GM18907 (cell line): ENCODE results near the gene PACSIN2.

ENCODE experiments used
- ATAC-seq: cut with Tn5 transposase; IDR thresholded peaks from one replicate; pipeline ENCODE4 v1.9.1; 2021; ENCODE audit warnings: mild to moderate bottlenecking, moderate library complexity; ENCODE audit not compliant: unreplicated experiment

Gene PACSIN2

DNA sequence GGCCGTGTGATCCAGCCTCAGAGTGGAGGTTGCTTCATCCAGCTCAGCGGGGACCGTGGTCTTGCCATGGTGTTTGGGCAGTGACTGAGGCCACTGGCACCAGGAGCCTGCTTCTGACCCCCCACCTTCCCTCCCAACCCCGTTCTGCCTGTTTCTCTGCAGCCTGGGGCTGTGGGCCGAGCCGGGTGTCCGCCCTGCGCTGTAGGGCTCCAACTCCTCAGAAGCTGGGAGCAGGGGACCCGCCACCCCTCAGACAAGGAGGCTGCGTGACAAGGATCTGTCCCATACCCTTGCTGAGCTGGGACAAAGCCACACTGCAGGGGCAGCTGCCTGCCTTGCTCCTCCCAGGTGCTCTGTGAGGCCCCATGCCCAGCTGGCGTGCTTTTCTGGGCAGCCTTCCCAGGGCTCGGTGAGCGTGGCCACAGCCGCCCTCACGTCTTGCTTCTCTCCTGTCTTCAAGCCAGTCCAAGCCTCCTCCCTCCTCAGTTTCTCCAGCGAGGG, 146.1 kb downstream of the PACSIN2 start:
- ATAC-seq: no peak

DNA sequence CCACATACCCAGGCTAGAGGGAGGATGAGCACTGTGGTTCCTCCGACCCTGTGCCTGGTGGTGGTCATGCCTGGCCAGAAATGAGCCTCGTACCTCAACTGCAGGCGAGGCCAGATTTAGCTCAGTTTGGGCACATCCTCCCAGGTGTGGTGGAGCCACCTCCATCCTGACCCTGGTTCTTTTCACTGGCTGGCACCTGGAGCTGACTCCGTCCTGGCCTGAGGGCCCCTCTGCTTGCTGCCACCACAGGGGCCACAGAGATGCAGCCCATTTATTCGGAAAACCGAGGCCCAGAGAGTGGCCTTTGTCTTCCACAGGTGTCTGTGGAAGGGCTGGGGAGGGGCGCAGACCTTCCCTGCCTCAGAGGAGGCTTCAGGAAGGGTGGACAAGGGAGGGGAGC, 148.8 kb downstream of the PACSIN2 start:
- ATAC-seq: no peak

DNA sequence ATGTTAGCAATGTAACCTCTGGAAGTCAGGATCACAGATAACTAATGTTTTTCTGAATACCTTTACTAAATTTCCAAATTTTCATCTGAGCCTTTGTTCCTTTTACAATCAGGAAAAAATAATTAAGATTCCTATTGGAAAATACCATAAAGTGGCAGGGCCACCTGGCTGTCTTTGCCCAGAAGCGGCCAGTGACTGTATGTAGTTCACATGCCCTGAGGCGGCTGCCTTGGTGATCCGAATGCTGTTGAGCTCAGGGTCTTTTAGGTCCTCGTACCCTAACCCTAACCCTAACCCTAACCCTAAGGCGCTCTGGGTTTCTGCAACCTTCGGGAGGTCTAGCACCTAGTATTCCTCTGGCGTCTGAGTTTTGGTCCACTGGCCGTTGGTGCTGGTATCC, 149.4 kb downstream of the PACSIN2 start:
- no peak for ATAC-seq

- ATAC-seq: no peak
Measured at GRCh38 chr22:42863349-42863961, 151.5 kb downstream of the PACSIN2 start.

DNA sequence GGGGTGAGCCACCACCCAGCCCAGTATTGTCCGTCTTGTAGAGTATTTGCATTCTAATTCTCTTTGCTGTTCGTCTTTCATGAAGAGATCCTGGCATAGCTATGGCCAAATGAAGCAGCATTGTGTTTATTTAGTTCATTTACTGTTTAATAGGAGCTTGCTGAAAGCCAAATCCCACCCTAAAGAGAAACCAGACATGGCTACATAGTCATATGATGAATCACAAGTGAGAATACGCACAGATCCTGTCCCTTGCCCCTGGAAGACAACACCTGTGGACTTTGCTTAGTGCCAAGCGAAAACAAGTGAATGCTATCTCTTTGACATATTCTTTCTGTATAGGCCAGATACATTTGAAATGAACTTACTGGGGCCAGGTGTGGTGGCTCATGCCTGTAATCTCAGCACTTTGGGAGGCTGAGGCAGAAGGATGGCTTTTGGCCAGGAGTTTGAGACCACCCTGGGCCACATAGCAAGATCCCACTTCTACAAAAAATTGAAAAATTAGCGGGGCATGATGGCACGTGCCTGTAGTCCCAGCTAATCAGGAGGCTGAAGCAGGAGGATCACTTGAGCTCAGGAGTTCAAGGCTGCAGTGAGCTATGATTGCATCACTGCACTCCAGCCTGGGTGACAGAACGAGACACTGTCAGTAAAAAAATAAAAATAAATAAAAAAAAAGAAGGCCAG, 152.8 kb downstream of the PACSIN2 start:
- ATAC-seq: no peak

- ATAC-seq: no peak
Measured at GRCh38 chr22:42860968-42861367, 154.0 kb downstream of the PACSIN2 start.

- no peak for ATAC-seq
Measured at GRCh38 chr22:42857845-42858481, 157.0 kb downstream of the PACSIN2 start.

- peak; percentile 78 for ATAC-seq
Measured at GRCh38 chr22:42856865-42857704, 157.9 kb downstream of the PACSIN2 start, which contains the start of gene ARFGAP3. Gene ARFGAP3, minus strand, starts transcription at chr22:42857273. Its CDS starts 91 bp downstream, at chr22:42857182.

- ATAC-seq: peak; percentile 32
Measured at GRCh38 chr22:42856179-42856864, 158.6 kb downstream of the PACSIN2 start.

DNA sequence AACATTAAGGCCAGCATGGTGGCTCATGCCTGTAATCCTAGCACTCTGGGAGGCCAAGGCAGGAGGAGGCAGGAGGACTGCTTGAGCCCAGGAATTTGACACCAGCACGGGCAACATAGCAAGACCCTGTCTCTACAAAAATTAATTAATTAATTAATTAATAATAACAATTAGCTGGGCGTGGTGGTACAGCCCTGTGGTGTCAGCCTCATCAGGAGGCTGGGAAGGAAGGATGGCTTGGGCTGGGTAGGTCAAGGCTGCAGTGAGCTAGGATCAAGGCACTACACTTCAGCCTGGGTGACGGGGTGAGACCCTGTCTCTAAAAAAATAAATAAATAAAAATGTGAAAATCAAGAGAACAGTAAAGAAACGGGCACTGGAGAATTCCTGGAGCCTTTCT, 159.2 kb downstream of the PACSIN2 start:
- no peak for ATAC-seq

DNA sequence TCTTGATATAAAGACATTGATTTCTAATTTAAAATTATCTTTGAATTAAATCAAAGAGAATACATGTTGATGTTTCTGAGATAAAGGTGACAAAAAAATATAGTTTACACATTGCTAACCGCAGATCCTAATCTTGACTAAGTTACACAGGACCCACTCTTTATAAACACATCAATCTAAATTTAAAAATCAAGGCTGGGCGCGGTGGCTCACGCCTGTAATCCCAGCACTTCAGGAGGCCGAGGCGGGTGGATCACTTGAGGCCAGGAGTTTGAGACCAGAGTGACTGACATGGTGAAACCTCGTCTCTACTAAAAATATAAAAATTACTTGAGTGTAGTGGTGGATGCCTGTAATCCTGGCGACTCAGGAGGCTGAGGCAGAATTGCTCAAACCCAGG, 159.7 kb downstream of the PACSIN2 start:
- ATAC-seq: no peak

DNA sequence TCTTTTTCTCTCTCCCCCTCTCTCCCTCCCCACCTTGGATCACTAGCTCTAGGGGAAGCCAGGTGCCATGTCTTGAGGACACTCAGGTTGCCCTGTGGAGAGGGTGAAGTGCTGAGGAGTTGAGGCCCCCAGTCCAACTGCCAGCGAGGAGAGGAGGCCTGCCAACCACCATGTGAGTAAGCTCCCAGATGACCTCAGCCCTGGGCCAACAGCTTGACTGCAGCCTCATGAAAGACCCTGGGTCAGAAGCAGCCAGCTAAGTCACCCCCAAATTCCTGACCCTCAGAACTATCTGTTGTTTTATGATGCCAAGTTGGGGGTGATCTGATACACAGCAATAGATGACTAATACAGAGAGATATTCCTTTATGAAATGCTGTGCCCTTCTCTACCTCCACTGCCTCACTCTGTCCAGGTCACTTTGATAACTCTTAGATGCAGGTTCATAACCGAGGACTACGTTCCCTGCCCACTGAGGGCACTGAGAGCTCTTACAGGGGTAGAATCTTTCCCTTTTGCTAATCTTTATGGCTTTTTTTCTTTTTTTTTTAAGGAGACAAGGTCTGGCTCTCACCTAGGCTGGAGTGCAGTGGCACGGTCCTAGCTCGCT, 165.9 kb downstream of the PACSIN2 start:
- no peak for ATAC-seq

DNA sequence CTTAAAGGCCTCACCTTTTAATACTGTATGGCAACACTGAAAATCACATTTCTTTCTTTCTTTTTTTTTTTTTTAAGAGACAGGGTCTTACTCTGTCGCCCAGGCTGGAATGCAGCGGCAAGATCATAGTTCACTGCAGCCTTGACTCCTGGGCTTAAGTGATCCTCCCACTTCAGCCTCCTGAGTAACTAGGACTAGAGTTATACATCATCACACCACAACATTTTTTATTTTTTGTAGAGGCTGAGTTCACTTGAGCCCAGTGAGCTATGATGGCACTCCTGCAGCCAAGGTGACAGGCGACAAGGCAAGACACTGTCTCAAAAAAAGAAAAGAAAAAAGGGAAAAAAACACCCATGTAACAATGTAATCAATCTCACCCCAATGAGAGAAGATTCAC, 167.8 kb downstream of the PACSIN2 start:
- no peak for ATAC-seq

GRCh38 chr22:42844756-42845155, 170.2 kb downstream of the PACSIN2 start:
- no peak for ATAC-seq

- ATAC-seq: no peak
Measured at GRCh38 chr22:42842658-42843370, 172.1 kb downstream of the PACSIN2 start.

GRCh38 chr22:42841444-42841843, 173.5 kb downstream of the PACSIN2 start:
- ATAC-seq: no peak

DNA sequence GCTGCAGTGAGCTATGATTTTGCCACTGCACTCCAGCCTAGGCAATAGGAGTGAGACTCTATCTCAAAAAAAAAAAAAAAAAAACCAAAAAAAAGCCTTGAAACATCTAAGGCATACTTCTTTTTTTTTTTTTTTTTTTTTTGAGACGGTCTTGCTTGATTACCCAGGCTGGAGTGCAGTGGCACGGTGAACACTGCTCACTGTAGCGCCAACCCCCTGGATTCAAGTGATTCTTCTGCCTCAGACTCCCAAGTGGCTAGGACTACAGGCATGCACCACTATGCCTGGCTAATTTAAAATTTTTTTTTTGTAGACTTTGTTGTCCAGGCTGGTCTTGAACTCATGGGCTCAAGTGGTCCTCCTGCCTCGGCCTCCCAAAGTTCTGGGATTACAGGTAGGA, 177.4 kb downstream of the PACSIN2 start:
- no peak for ATAC-seq

GRCh38 chr22:42836026-42836425, 178.9 kb downstream of the PACSIN2 start:
- ATAC-seq: no peak

DNA sequence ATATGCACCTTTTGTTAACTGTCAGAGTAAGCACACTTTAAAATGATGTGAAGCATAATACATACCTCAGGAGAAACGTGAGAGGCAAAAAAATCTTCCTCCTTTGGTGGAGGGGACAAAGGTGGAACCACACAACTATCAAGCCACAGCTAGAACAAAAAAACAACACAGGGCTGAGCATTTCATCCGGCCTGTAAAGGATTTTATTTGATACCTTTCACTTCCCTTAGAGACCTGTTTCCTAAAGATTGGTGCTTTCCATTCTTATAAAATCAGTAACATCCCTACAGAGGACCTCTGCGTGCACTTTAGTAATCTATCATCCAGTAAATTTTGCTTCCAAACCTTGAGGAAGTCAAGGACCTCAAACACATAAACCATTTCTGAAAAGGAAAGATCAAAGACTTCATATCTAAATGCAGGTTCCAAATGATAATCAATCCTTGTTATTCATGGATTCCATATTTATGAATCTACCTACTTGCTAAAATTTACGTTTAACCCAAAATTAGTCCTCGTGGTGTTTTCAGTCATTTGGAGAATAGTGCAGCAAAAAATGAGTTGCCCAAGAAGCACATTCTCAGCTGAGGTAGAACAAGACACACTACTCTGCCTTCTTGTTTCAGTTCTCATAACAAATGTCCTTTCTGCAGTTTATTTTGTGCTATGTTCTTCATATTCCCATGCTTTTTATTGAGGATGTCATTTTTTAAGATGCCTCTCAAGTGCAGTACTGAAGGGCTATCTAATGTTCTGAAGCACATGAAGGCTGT, 180.6 kb downstream of the PACSIN2 start:
- ATAC-seq: no peak
